AG04449 (cell line): ENCODE data around the gene DAPK3.
"Not testable (repeated sequence)": the region's sequence is repeated elsewhere in the genome, so short reads cannot be mapped to it uniquely, and the experiment has no call there.

Experiments used
- CTCF ChIA-PET: fragments of 350-600 bp; formaldehyde crosslinking; extraction: SDS; loops from one replicate; lab custom pipeline; 2021; ENCODE audit warnings: antibody characterized with exemption; lab: Yijun Ruan, JAX
- POLR2A ChIA-PET: fragments of 400-600, 350-600 bp; formaldehyde crosslinking; extraction: SDS; loops from one replicate; lab custom pipeline; 2020; ENCODE audit warnings: antibody characterized with exemption, inconsistent platforms; lab: Yijun Ruan, JAX
- DNase-seq: peaks from one replicate; pipeline ENCODE4 v3.0.0-alpha.2; 2010; ENCODE audit warnings: low read depth, low spot score
- H3K4me3 ChIP-seq: 2 replicates; pipeline ENCODE4 v1.5.1; 2011; ENCODE audit warnings: low read depth, mild to moderate bottlenecking, control low read depth, low read length
- TF ChIP-seq, protein P1 (sequence below): IDR thresholded peaks from one replicate; pipeline ENCODE4 v1.5.1; 2011; ENCODE audit warnings: mild to moderate bottlenecking, moderate library complexity, low read length, control low read depth, inconsistent platforms; ENCODE audit not compliant: insufficient read depth; ENCODE audit errors: missing control alignments

Gene DAPK3

GRCh38 chr19:4007021-4007835 is 36.3 kb upstream of the DAPK3 start, which contains the start of gene PIAS4:
TSS of gene PIAS4 (plus strand) at chr19:4007736. CDS start at chr19:4007761, 25 bp downstream.
- TF ChIP-seq, protein P1, sequence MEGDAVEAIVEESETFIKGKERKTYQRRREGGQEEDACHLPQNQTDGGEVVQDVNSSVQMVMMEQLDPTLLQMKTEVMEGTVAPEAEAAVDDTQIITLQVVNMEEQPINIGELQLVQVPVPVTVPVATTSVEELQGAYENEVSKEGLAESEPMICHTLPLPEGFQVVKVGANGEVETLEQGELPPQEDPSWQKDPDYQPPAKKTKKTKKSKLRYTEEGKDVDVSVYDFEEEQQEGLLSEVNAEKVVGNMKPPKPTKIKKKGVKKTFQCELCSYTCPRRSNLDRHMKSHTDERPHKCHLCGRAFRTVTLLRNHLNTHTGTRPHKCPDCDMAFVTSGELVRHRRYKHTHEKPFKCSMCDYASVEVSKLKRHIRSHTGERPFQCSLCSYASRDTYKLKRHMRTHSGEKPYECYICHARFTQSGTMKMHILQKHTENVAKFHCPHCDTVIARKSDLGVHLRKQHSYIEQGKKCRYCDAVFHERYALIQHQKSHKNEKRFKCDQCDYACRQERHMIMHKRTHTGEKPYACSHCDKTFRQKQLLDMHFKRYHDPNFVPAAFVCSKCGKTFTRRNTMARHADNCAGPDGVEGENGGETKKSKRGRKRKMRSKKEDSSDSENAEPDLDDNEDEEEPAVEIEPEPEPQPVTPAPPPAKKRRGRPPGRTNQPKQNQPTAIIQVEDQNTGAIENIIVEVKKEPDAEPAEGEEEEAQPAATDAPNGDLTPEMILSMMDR = no peak
- peak; percentile 12 for DNase-seq
- ChIA-PET CTCF (interaction anchor here (1.0 to 3.0 kb wide), 5 partner anchors 10 to 200 kb away, joined by 3 to 19 read pairs (median 6); no protein-coding TSS in a partner anchor), POLR2A (interaction anchor here (0.6 to 2.0 kb wide), 8 partner anchors 9 to 173 kb away, joined by 3 to 5 read pairs (median 4); partner anchors contain the start of gene EEF2)
- peak within 1 kb of the TSS; percentile 90 for H3K4me3 ChIP-seq

DNA sequence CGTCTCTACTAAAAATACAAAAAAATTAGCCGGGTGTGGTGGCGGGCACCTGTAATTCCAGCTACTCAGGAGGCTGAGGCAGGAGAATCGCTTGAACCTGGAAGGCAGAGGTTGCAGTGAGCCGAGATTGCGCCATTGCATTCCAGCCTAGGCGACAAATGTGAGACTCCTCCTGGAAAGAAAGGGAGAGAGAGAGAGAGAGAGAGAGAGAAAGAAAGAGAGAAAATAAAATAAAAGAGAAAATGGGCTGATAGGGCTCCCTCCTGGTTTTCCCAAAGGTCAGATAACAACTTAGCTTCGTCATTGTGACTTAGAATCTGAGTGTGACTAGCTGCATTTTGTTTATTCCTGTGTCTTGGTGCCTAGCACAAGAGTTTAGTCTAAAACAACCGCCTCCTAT is 34.5 kb upstream of the DAPK3 start:
- DNase-seq, POLR2A ChIA-PET, H3K4me3 ChIP-seq: not testable (repeated sequence)
- CTCF ChIA-PET = interaction anchor here (0.9 to 3.0 kb wide), 3 partner anchors 8 to 18 kb away, joined by 3 to 19 read pairs (median 6); no protein-coding TSS in a partner anchor

DNA sequence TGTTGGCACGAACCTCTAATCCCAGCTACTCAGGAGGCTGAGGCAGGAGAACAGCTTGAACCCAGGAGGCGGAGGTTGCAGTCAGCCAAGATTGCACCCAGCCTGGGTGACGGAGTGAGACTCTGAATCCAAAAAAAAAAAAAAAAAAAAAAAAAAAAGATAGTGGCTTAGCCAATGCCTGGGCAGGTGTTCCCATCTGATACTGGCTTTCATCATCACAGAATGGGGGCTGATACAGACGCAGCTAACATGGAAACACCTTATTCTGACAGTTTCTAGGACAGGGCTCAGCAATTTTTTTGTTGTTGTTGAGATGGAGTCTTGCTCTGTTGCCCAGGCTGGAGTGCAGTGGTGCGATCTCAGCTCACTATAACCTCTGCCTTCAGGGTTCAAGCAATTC is 29.9 kb upstream of the DAPK3 start:
- POLR2A ChIA-PET, DNase-seq, H3K4me3 ChIP-seq: not testable (repeated sequence)
- CTCF ChIA-PET = interaction anchor here (1.0 to 2.5 kb wide), 2 partner anchors 10 to 13 kb away, joined by 5 to 7 read pairs; no protein-coding TSS in a partner anchor

- POLR2A ChIA-PET = not testable (repeated sequence)
- CTCF ChIA-PET = interaction anchor here (2.5 kb wide), 1 partner anchor 11 kb away, joined by 7 read pairs; no protein-coding TSS in a partner anchor
These were observed 27.9 kb upstream of the DAPK3 start for GRCh38 chr19:3998667-3999412.

GRCh38 chr19:3995607-3996006 is 24.7 kb upstream of the DAPK3 start:
- H3K4me3 ChIP-seq = no peak overlapping the region
- TF ChIP-seq, protein P1 = no peak
- ChIA-PET POLR2A (interaction anchor here (0.7 kb wide), 1 partner anchor 10 kb away, joined by 3 read pairs; the partner anchor contains the start of gene EEF2), CTCF (interaction anchor here (2.7 kb wide), 1 partner anchor 10 kb away, joined by 11 read pairs; the partner anchor contains the start of gene EEF2)
- DNase-seq = no peak

More at GRCh38 chr19:3998667-3999412, 27.9 kb upstream of the DAPK3 start:
- H3K4me3 ChIP-seq, DNase-seq: not testable (repeated sequence)

GRCh38 chr19:3990815-3991117 is 19.9 kb upstream of the DAPK3 start:
- TF ChIP-seq, protein P1 = no peak
- POLR2A ChIA-PET = no interaction called here
- DNase-seq = no peak
- CTCF ChIA-PET = interaction anchor here (0.9 to 4.1 kb wide), 6 partner anchors 10 to 216 kb away, joined by 3 to 61 read pairs (median 6); partner anchors contain the start of gene PIAS4
- no peak overlapping the region for H3K4me3 ChIP-seq

DNA sequence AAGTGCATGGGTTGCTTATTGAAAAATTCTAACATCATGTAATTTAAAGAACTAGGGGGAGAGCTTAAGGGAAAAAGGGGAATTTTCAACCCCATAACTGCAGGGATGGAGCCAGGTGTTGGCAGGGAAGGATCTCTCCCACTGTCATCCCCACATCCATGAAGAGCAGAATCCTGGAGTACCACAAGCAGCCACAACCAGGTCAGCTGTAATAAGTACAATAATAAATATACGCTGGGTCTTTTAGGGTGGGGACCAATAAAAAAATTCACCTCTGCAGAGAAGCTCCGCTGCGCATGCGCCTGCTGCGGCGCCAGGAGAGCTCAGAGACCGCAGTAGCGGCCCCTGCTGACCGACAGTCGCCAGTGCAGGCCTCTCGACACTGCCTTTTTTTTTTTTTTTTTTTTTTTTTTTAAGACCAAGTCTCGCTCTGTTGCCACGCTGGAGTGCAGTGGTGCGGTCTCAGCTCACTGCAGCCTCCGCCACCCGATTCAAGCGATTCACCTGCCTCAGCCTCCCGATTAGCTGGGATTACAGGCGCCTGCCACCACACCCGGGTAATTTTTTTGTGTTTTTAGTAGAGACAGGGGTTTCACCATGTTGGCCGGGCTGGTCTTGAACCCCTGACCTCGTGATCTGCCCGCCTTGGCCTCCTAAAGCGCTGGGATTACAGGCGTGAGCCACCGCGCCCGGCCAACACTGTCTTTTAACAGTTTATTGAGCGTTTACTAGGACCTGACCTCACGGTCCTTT is 16.9 kb upstream of the DAPK3 start:
- POLR2A ChIA-PET = interaction anchor here (0.6 to 1.5 kb wide), 7 partner anchors 9 to 229 kb away, joined by 3 to 9 read pairs (median 5); no protein-coding TSS in a partner anchor
- peak overlapping the region; percentile 43 for H3K4me3 ChIP-seq
- DNase-seq = no peak
- CTCF ChIA-PET = interaction anchor here (0.5 to 4.1 kb wide), 34 partner anchors 9 to 233 kb away, joined by 3 to 61 read pairs (median 6); partner anchors contain the start of genes DAPK3 and PIAS4
- TF ChIP-seq, protein P1 = peak; percentile 78
